SK-N-MC (cell line): Measurements from ENCODE around the gene RTN4.

Source experiments
- EZH2 ChIP-seq: fragments of 200-600 bp; sonication (generic); IDR thresholded peaks from one replicate; pipeline ENCODE4 v1.6.1; 2017; ENCODE audit warnings: antibody characterized with exemption
- POLR2AphosphoS5 ChIP-seq: IDR thresholded peaks from 2 replicates; pipeline ENCODE4 v1.6.1; 2012; ENCODE audit warnings: mild to moderate bottlenecking, low read depth, low read length, borderline replicate concordance

DNA sequence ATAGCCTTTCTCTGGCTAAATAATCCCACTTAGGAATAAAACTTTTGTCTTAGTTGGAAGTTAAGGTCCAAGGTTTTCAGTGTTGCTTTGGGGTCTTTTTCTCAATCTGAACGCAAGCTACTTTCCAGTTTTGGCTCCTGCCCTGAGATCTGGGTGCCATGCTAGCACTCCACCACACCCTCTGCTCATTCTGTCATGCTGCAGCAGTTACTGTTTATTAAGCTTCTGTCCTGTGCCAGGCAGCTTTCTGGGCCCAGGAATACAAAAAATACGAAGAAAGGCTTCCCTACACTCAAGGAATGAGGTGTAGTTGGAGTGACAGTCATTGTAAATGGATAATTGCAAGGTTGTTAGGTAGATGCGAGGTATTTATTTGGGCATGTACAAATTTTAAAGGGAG, 46.3 kb upstream of the RTN4 start:
- TF ChIP-seq POLR2AphosphoS5 (no peak), EZH2 (no peak)
